Hepatocyte (in vitro differentiated cells): ENCODE results near the gene SLAMF7. TPM values are rescaled to one million over a fixed set of nuclear protein-coding genes. Genes with fewer than 3 reads are reported as not detected.

Experiments
- DNase-seq: peaks from one replicate; pipeline ENCODE4 v3.0.0-alpha.2; 2016; ENCODE audit warnings: low spot score
- H2AFZ ChIP-seq: fragments of 200-600 bp; sonication (generic); 2 replicates; pipeline ENCODE4 v1.6.0; 2016; ENCODE audit warnings: antibody characterized with exemption, mild to moderate bottlenecking
- H3K27ac ChIP-seq: fragments of 200-600 bp; sonication (generic); 2 replicates; pipeline ENCODE4 v1.5.1; 2016; ENCODE audit warnings: mild to moderate bottlenecking
- H3K27me3 ChIP-seq: fragments of 200-600 bp; sonication (generic); 2 replicates; pipeline ENCODE4 v1.6.1; 2016
- H3K36me3 ChIP-seq: fragments of 200-600 bp; sonication (generic); replicated peaks from 2 replicates; pipeline ENCODE4 v1.5.1; 2016; ENCODE audit warnings: low read depth; ENCODE audit not compliant: insufficient read depth
- H3K4me1 ChIP-seq: fragments of 200-600 bp; sonication (generic); 2 replicates; pipeline ENCODE4 v1.5.1; 2016; ENCODE audit warnings: mild to moderate bottlenecking, moderate library complexity; ENCODE audit not compliant: insufficient read depth
- H3K4me2 ChIP-seq: fragments of 200-600 bp; sonication (generic); 2 replicates; pipeline ENCODE4 v1.6.0; 2016
- H3K4me3 ChIP-seq: fragments of 200-600 bp; sonication (generic); 2 replicates; pipeline ENCODE4 v1.5.1; 2016; ENCODE audit warnings: mild to moderate bottlenecking
- H3K79me2 ChIP-seq: fragments of 200-600 bp; sonication (generic); 2 replicates; pipeline ENCODE4 v1.6.0; 2017; ENCODE audit warnings: mild to moderate bottlenecking
- H3K9me2 ChIP-seq: fragments of 200-600 bp; sonication (generic); replicated peaks from 2 replicates; pipeline ENCODE4 v1.6.0; 2017; ENCODE audit warnings: mild to moderate bottlenecking; ENCODE audit not compliant: insufficient read depth
- H3K9me3 ChIP-seq: fragments of 200-600 bp; sonication (generic); 2 replicates; pipeline ENCODE4 v1.5.1; 2016; ENCODE audit warnings: low read depth, mild to moderate bottlenecking
- H4K20me1 ChIP-seq: fragments of 200-600 bp; sonication (generic); 2 replicates; pipeline ENCODE4 v1.6.0; 2016; ENCODE audit warnings: mild to moderate bottlenecking; ENCODE audit not compliant: insufficient read depth, poor library complexity, severe bottlenecking
- CTCF ChIP-seq: fragments of 200-600 bp; sonication (generic); IDR thresholded peaks from 2 replicates; pipeline ENCODE4 v1.5.1; 2016; ENCODE audit warnings: antibody characterized with exemption, mild to moderate bottlenecking; ENCODE audit not compliant: poor library complexity
- EZH2 ChIP-seq: fragments of 200-600 bp; sonication (generic); IDR thresholded peaks from 2 replicates; pipeline ENCODE4 v1.6.1; 2016; ENCODE audit warnings: antibody characterized with exemption, mild to moderate bottlenecking, borderline replicate concordance
- EZH2phosphoT487 ChIP-seq: fragments of 200-600 bp; sonication (generic); IDR thresholded peaks from one replicate; pipeline ENCODE4 v1.6.1; 2018; ENCODE audit warnings: antibody characterized with exemption, mild to moderate bottlenecking, low read depth, moderate library complexity; ENCODE audit not compliant: unreplicated experiment, severe bottlenecking
- WGBS: methylation state at CpG from one replicate; pipeline ENCODE4 v1.1.6; 2016; ENCODE audit warnings: low lambda C conversion rate; ENCODE audit errors: missing lambda C conversion rate; 5-methylcytosine and 5-hydroxymethylcytosine counted together
- polyA plus RNA-seq: library from polyadenylated mRNA; unstranded; fragments of >200 nt; fragmentation: Nextera tagmentation; extraction: Ambion mirVana; gene quantifications from 2 replicates; pipeline ENCODE4 v1.2.1, GENCODE V29; 2016
- total RNA-seq: library from RNA; depleted of rRNA; stranded (reverse); fragments of >200 nt; gene quantifications from 2 replicates; pipeline ENCODE4 v1.2.3, GENCODE V29; 2014

The SLAMF7 gene
- total and polyA plus RNA-seq, 2 experiments from 2014 or later: 0.07 TPM; not detected in 1

GRCh38 chr1:160708118-160708517 is 30.9 kb upstream of the SLAMF7 start:
- H3K27me3 ChIP-seq: no peaks in the 10 kb centered on the region
- no peaks in the 10 kb centered on the region for H3K9me3 ChIP-seq
- no peak for TF ChIP-seq EZH2
- TF ChIP-seq EZH2phosphoT487: no peak
- TF ChIP-seq CTCF: no peak
- WGBS: 90% methylated on average over 4 of the region's 4 CpGs
- no peak overlapping the region for H3K27ac ChIP-seq
- no peaks in the 10 kb centered on the region for H3K9me2 ChIP-seq
- H4K20me1 ChIP-seq: no peaks in the 10 kb centered on the region
- H3K4me2 ChIP-seq: no peak overlapping the region
- no peak overlapping the region for H2AFZ ChIP-seq
- H3K36me3 ChIP-seq: no peaks in the 10 kb centered on the region
- DNase-seq: no peak
- H3K4me3 ChIP-seq: no peak overlapping the region
- H3K79me2 ChIP-seq: no peaks in the 10 kb centered on the region
- H3K4me1 ChIP-seq: peaks cover 4% of the 10 kb centered on the region

GRCh38 chr1:160708801-160709200 is 30.2 kb upstream of the SLAMF7 start:
- no peaks in the 10 kb centered on the region for H3K9me3 ChIP-seq
- TF ChIP-seq CTCF (no peak), EZH2phosphoT487 (no peak), EZH2 (no peak)
- H3K27ac ChIP-seq: no peak overlapping the region
- no peaks in the 10 kb centered on the region for H3K9me2 ChIP-seq
- no peaks in the 10 kb centered on the region for H4K20me1 ChIP-seq
- no peaks in the 10 kb centered on the region for H3K36me3 ChIP-seq
- WGBS: 83% methylated on average over 4 of the region's 4 CpGs
- H3K4me3 ChIP-seq: no peak overlapping the region
- H3K27me3 ChIP-seq: no peaks in the 10 kb centered on the region
- H3K4me2 ChIP-seq: no peak overlapping the region
- H3K79me2 ChIP-seq: no peaks in the 10 kb centered on the region
- peaks cover 4% of the 10 kb centered on the region for H3K4me1 ChIP-seq
- DNase-seq: no peak
- no peak overlapping the region for H2AFZ ChIP-seq

- no peak for DNase-seq
- no peak overlapping the region for H2AFZ ChIP-seq
- H3K36me3 ChIP-seq: no peaks in the 10 kb centered on the region
- TF ChIP-seq EZH2: no peak
- no peak overlapping the region for H3K27ac ChIP-seq
- peaks cover 4% of the 10 kb centered on the region for H3K4me1 ChIP-seq
- H3K4me2 ChIP-seq: no peak overlapping the region
- no peaks in the 10 kb centered on the region for H3K79me2 ChIP-seq
- WGBS: 81% methylated on average over 1 of the region's 1 CpG
- H3K4me3 ChIP-seq: no peak overlapping the region
- no peaks in the 10 kb centered on the region for H3K9me3 ChIP-seq
- no peaks in the 10 kb centered on the region for H3K27me3 ChIP-seq
- H3K9me2 ChIP-seq: no peaks in the 10 kb centered on the region
- H4K20me1 ChIP-seq: no peaks in the 10 kb centered on the region
These were observed 29.3 kb upstream of the SLAMF7 start for GRCh38 chr1:160709715-160710114.

GRCh38 chr1:160710517-160711252 is 28.4 kb upstream of the SLAMF7 start:
- no peak for DNase-seq
- H3K27me3 ChIP-seq: no peaks in the 10 kb centered on the region
- H3K9me3 ChIP-seq: no peaks in the 10 kb centered on the region
- no peak overlapping the region for H3K27ac ChIP-seq
- no peak overlapping the region for H3K4me3 ChIP-seq
- H3K79me2 ChIP-seq: no peaks in the 10 kb centered on the region
- H4K20me1 ChIP-seq: no peaks in the 10 kb centered on the region
- TF ChIP-seq EZH2 (no peak), EZH2phosphoT487 (no peak)
- WGBS: 91% methylated on average over 4 of the region's 4 CpGs
- no peaks in the 10 kb centered on the region for H3K36me3 ChIP-seq
- no peaks in the 10 kb centered on the region for H3K9me2 ChIP-seq
- no peak overlapping the region for H2AFZ ChIP-seq
- peaks cover 4% of the 10 kb centered on the region for H3K4me1 ChIP-seq
- no peak overlapping the region for H3K4me2 ChIP-seq
